Cardiac muscle cell (in vitro differentiated cells and primary cell): ENCODE results near the gene CRTC1. TPM values are rescaled to one million over a fixed set of nuclear protein-coding genes. Genes with fewer than 3 reads are reported as not detected.

Source experiments
- DNase-seq, 2 donors: peaks; one replicate each; pipeline versions ENCODE4 v3.0.0 to v3.0.0-alpha.2; 2010 to 2017; ENCODE audit warnings: low read depth in 1 of 2, low spot score in 1 of 2
- H3K27ac ChIP-seq: fragments of 200-600 bp; sonication (generic); 2 replicates; pipeline ENCODE4 v1.5.1; 2016
- H3K27me3 ChIP-seq: fragments of 200-600 bp; sonication (generic); 2 replicates; pipeline ENCODE4 v1.6.0; 2016; ENCODE audit warnings: control low read depth
- H3K36me3 ChIP-seq: fragments of 200-600 bp; sonication (generic); 2 replicates; pipeline ENCODE4 v1.5.1; 2016; ENCODE audit warnings: control low read depth
- H3K4me1 ChIP-seq: fragments of 200-600 bp; sonication (generic); 2 replicates; pipeline ENCODE4 v1.8.1; 2017; ENCODE audit warnings: low read depth, mild to moderate bottlenecking, mixed run types
- H3K4me3 ChIP-seq: fragments of 200-600 bp; sonication (generic); 2 replicates; pipeline ENCODE4 v1.5.1; 2016; ENCODE audit warnings: mild to moderate bottlenecking
- H3K9me3 ChIP-seq: fragments of 200-600 bp; sonication (generic); 2 replicates; pipeline ENCODE4 v1.5.1; 2017; ENCODE audit warnings: low read depth, mild to moderate bottlenecking, control low read depth
- polyA plus RNA-seq: library from polyadenylated mRNA; unstranded; fragments of >200 nt; fragmentation: Nextera tagmentation; extraction: Ambion mirVana; gene quantifications from 2 replicates; pipeline ENCODE4 v1.2.1, GENCODE V29; 2016
- total RNA-seq: library from RNA; depleted of rRNA; stranded (reverse); fragments of >200 nt; gene quantifications from 2 replicates; pipeline ENCODE4 v1.2.3, GENCODE V29; 2016
- TF ChIP-seq, protein P1 (sequence below): IDR thresholded peaks from 2 replicates; pipeline ENCODE4 v1.5.1; 2012; ENCODE audit warnings: low read depth, mild to moderate bottlenecking, low read length

The CRTC1 gene
- total and polyA plus RNA-seq, 2 experiments from 2014 or later = 4.0 to 13.8 TPM

DNA sequence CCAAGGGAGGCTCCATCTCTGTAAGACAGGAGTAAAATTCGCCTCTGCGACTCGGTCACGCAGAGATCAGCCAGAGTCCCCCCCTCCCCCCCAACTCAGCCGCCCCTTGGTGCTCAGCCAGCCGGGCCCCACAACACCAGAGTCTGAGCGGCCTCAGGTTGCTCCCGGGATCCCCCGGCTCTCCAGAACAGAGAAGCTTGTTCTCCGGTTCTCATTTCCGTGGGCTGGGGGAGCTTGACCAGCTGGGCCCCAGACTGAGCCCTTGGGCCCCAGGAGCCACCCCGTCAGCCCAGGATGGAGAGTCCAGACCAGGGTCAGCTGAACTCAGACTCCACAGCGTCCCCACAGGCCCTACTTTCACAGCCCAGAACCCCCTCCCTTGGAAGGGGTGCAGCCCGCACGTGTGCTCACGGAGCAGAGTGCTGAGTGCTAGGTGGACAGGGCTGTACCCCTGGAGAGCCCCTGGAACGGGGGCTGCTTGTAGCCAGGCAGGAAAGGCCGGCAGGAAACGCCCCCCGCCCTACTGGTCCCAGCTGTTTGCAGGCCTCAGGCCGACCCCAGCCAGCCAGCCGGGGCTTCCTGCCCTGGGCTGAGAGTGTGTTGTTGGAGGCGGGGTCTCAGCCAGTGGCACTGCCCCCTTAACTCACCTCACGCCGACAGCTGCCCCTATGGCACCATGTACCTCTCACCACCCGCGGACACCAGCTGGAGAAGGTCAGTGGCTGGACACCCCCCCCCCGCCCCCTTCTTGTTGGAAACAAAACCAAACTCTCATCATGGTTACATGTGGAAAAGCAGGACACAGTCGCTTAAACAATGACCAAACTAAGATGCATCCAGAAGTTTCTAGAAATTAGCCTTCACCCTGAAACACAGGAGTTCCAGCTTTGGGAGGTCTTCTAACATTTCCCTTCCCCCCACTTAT lies 63.2 kb downstream of the CRTC1 start:
- Histone ChIP-seq H3K27me3 (no peaks in the 10 kb centered on the region), H3K27ac (peak overlapping the region; percentile 82), H3K9me3 (no peaks in the 10 kb centered on the region), H3K36me3 (no peaks in the 10 kb centered on the region), H3K4me3 (no peak overlapping the region), H3K4me1 (peaks cover 38% of the 10 kb centered on the region)
- TF ChIP-seq, protein P1, sequence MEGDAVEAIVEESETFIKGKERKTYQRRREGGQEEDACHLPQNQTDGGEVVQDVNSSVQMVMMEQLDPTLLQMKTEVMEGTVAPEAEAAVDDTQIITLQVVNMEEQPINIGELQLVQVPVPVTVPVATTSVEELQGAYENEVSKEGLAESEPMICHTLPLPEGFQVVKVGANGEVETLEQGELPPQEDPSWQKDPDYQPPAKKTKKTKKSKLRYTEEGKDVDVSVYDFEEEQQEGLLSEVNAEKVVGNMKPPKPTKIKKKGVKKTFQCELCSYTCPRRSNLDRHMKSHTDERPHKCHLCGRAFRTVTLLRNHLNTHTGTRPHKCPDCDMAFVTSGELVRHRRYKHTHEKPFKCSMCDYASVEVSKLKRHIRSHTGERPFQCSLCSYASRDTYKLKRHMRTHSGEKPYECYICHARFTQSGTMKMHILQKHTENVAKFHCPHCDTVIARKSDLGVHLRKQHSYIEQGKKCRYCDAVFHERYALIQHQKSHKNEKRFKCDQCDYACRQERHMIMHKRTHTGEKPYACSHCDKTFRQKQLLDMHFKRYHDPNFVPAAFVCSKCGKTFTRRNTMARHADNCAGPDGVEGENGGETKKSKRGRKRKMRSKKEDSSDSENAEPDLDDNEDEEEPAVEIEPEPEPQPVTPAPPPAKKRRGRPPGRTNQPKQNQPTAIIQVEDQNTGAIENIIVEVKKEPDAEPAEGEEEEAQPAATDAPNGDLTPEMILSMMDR = no peak
- DNase-seq = no peak

DNA sequence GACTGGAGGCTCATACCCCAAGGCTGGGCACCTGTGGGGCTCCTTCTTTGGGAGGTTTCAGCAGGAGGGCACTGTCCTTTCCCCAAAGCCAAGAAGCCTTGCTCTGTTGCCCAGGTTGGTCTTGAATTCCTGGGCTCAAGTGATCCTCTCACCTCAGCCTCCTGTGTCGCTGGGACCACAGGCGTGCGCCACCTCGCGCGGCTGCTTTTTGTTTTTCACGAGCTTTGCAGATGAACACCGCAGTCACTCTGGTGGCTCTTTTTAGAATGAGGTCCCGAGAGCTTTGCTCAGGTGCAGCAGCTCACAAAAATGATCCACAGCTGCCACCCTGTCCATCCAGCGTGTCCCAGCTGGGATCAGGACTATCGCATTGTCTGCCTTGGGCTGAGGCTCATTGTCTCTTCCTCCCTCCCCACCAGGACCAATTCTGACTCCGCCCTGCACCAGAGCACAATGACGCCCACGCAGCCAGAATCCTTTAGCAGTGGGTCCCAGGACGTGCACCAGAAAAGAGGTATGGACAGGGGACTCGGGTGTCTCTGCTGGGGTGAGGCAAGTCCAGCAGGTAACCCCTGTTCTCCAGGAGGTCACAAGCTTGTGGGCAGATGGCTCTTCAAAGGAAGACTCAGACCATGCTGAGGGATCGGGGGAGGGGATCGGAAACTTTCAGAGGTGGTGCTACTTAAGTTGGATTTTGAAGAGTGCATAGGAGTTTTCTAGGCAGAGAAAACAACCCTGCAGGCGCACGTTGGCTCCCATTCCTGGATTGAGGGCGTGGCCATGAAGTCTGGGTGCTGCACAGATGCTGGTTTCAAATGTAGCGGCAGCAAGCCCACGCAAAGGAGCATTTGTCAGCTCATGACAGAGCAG lies 66.1 kb downstream of the CRTC1 start:
- Histone ChIP-seq H3K4me3 (no peak overlapping the region), H3K36me3 (peaks cover 5% of the 10 kb centered on the region), H3K27me3 (no peaks in the 10 kb centered on the region), H3K27ac (no peak overlapping the region), H3K4me1 (peaks cover 15% of the 10 kb centered on the region), H3K9me3 (no peaks in the 10 kb centered on the region)
- TF ChIP-seq, protein P1 = no peak
- no peak for DNase-seq

DNA sequence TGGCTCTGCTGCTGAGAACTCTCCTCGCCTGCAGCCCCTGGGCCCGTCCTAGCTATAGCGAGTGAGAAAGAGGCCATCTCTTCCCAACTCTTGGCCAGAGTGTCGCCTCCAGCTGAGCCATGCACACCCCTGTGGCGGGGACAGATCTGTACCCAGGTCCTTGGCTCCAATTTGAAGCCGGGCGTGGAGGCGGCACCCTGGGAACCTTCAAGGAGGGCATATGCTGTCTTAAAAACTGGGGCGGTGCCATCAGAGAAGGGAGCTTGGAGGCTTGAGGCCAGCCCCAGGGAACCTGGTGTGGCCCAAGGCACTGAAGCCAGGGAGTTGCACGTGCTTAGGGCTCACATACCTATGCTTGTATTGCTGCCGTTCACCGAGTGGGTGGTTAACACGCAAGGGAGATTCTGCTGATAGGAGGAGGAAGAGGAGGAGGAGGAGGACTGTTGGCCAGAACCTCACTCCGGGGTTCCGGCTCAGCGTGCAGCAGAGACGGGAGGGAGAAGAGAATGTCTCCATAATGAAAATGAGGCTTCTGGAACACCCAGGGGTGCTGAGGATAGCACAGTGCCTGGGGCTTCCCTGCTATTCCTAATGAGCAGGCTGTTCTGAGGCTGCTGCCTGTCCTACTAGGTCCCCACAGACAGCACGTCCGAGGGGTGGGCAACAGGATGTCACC lies 67.0 kb downstream of the CRTC1 start:
- no peak for DNase-seq
- H3K27me3 ChIP-seq = no peaks in the 10 kb centered on the region
- H3K9me3 ChIP-seq = no peaks in the 10 kb centered on the region
- TF ChIP-seq, protein P1 = no peak
- peaks cover 5% of the 10 kb centered on the region for H3K36me3 ChIP-seq
- peaks cover 11% of the 10 kb centered on the region for H3K4me1 ChIP-seq
- H3K27ac ChIP-seq = no peak overlapping the region
- no peak overlapping the region for H3K4me3 ChIP-seq

DNA sequence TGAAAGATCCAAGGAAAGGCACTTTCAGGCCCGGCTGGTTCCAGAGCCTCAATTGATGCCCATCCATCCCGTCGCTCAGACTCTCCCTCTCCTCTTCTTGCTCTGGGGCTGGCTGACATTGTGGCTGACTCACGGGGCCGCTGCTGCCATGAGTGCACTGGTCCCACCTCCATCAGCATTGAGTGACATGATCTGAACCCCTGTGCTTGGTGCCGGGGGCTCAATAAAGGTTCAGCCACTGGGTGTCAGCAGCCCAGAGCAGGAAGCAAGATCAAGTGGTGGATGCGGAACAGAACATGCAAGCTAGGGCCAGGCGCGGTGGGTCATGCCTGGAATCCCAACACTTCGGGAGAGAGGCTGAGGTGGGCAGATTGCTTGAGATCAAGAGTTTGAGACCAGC lies 68.1 kb downstream of the CRTC1 start:
- DNase-seq = no peak
- H3K4me1 ChIP-seq = peaks cover 4% of the 10 kb centered on the region
- H3K27me3 ChIP-seq = no peaks in the 10 kb centered on the region
- H3K9me3 ChIP-seq = no peaks in the 10 kb centered on the region
- TF ChIP-seq, protein P1 = no peak
- peaks cover 5% of the 10 kb centered on the region for H3K36me3 ChIP-seq
- H3K27ac ChIP-seq = no peak overlapping the region
- no peak overlapping the region for H3K4me3 ChIP-seq

DNA sequence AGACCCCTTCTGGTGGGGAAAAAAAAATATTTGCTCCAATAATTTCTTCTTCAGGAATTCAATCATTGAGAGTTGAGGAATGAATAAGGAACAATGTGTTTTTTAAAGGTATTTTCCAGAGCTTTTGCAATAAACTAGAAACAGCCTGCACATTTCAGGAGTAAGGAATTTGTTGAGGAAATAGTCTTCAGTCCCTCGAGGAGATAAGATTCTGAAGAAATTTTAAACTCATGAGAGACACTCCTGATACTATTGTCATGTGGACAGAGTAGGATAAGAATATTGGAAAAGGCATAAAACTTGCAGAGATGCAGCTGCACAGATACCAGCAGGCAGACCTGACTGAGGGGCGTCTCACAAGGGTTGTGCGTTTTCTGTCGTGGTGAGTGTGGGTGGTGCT lies 71.0 kb downstream of the CRTC1 start:
- Histone ChIP-seq H3K4me3 (no peak overlapping the region), H3K27me3 (no peaks in the 10 kb centered on the region), H3K9me3 (no peaks in the 10 kb centered on the region), H3K36me3 (peaks cover 5% of the 10 kb centered on the region), H3K4me1 (no peaks in the 10 kb centered on the region), H3K27ac (no peak overlapping the region)
- peak in 1 of 2 donors; percentile 57 for DNase-seq
- TF ChIP-seq, protein P1 = no peak
